Breast epithelium (tissue), 4 donors: ENCODE results near the gene POTEF. TPM values are rescaled to one million over a fixed set of nuclear protein-coding genes. Genes with fewer than 3 reads are reported as not detected.
"Not testable (repeated sequence)": the region's sequence is repeated elsewhere in the genome, so short reads cannot be mapped to it uniquely, and the experiment has no call there.

Experiments
- DNase-seq, 2 donors: peaks; one replicate each; pipeline ENCODE4 v3.0.0-alpha.2; 2019; ENCODE audit warnings: low spot score in 2 of 2
- H3K27ac ChIP-seq, 2 donors: fragments of 200-600 bp; sonication (generic) in 1 of 2; one replicate each; pipeline ENCODE4 v1.5.1; 2016 to 2019; ENCODE audit warnings: mild to moderate bottlenecking in 1 of 2
- H3K27me3 ChIP-seq, 2 donors: fragments of 200-600 bp; sonication (generic) in 1 of 2; one replicate each; pipeline versions ENCODE4 v1.5.1 to v1.6.0; 2017 to 2019; ENCODE audit warnings: control low read depth in 1 of 2, mild to moderate bottlenecking in 1 of 2
- H3K36me3 ChIP-seq: fragments of 200-600 bp; one replicate; pipeline ENCODE4 v1.5.1; 2019
- H3K4me1 ChIP-seq, 2 donors: fragments of 200-600 bp; sonication (generic); one replicate each; pipeline ENCODE4 v1.5.1; 2016 to 2019; ENCODE audit warnings: control low read depth in 1 of 2
- H3K4me3 ChIP-seq, 3 donors: fragments of 200-600 bp; sonication (generic); 1 replicate in 2 of 3; 2 replicates in 1 of 3; pipeline ENCODE4 v1.5.1; 2016 to 2019; ENCODE audit warnings: mild to moderate bottlenecking in 3 of 3, moderate library complexity in 2 of 3
- H3K9me3 ChIP-seq, 2 donors: fragments of 200-600 bp; sonication (generic) in 1 of 2; one replicate each; pipeline ENCODE4 v1.5.1; 2016 to 2019; ENCODE audit warnings: control low read depth in 1 of 2
- POLR2A ChIP-seq: fragments of 450-650 bp; IDR thresholded peaks from one replicate; pipeline ENCODE4 v1.6.1; 2016; ENCODE audit warnings: antibody characterized with exemption, mild to moderate bottlenecking, moderate library complexity
- POLR2AphosphoS5 ChIP-seq, 3 donors: sonication (generic); formaldehyde crosslinking; IDR thresholded peaks; one replicate each; pipeline ENCODE4 v1.6.1; 2017; ENCODE audit warnings: antibody characterized with exemption in 3 of 3
- intact Hi-C: fragments of 100-400 bp; cut with DNase I; formaldehyde crosslinking; loops from one replicate; pipeline ENCODE4 v1.15.1; 2023; ENCODE audit warnings: low total_unique reads
- total RNA-seq, 3 donors: library from RNA; depleted of rRNA; stranded (reverse); fragments of >200 nt; gene quantifications; one replicate each; pipeline ENCODE4 v1.1.0, GENCODE V29; 2016
- TF ChIP-seq, protein P1 (sequence below), 3 donors: fragments of 450-650 bp; IDR thresholded peaks; one replicate each; pipeline ENCODE4 v1.5.1; 2016 to 2017; ENCODE audit warnings: antibody characterized with exemption in 3 of 3, mild to moderate bottlenecking in 3 of 3, moderate library complexity in 3 of 3

Gene POTEF
- 1 to 10 TPM in 2 of 3 donors, not detected in 1; 3.3 to 4.2 TPM for total RNA-seq

DNA sequence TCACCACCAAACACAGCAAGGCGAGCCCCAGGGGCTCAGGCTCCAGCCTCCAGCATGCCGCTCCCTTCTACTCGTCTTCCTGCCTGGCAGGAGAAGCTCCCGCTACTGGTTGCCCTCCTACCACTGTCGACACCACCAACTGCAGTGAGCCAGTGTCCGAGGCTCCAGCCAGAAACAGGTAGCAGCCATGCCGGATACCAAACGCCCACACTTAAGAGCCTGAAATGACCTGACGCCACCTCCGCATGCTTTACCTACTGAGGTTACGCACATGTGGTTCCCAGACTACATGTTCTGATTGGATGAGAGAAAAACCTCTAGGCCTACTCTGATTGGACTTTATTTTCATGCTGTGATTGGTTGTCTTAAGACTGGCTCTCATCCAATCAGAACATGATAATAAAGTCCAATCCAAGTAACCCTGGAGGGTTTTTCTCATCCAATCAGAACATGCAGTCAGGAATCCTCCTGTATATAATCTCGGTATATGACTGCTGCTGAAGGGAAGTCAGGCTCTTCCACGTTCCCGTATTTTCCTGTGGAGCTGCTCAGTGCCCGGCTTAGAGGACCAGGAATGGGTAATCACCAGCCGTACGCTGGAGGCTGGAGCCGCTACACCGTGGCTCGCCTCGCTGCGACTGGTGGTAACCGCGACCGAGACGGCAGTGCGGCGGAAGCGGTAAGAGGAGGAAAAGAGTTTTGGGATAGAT, at the start of gene POTEF:
Gene POTEF, minus strand, starts transcription at position 103 of the 710 bp plus-strand sequence. CDS start 8,707 bp downstream, outside the sequence.
- H3K36me3 ChIP-seq, DNase-seq, H3K4me3 ChIP-seq, H3K9me3 ChIP-seq, intact Hi-C loops, H3K27ac ChIP-seq, H3K27me3 ChIP-seq, H3K4me1 ChIP-seq: not testable (repeated sequence)

DNA sequence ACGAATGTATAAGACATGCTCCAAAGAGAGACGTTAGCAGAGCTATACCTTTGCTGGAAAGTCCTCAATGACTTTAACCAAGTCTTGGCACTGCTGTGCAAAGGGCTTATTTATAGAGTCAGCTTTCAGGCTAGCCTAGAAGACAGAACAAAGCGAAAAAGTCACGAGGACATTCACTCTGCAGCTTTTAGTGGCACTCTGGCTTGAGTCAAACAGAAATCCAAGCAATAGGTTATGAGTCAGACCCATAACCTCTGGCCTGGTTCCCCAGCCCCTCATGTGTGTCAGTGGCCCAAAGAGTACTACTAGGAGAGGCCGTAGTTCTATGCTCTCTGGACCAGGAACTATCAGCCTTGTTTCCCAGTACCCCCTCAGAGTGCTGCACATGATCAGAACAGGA, 45.8 kb upstream of the POTEF start:
- H3K36me3 ChIP-seq, H3K9me3 ChIP-seq, intact Hi-C loops, H3K4me3 ChIP-seq, H3K4me1 ChIP-seq, H3K27me3 ChIP-seq, DNase-seq, H3K27ac ChIP-seq: not testable (repeated sequence)

DNA sequence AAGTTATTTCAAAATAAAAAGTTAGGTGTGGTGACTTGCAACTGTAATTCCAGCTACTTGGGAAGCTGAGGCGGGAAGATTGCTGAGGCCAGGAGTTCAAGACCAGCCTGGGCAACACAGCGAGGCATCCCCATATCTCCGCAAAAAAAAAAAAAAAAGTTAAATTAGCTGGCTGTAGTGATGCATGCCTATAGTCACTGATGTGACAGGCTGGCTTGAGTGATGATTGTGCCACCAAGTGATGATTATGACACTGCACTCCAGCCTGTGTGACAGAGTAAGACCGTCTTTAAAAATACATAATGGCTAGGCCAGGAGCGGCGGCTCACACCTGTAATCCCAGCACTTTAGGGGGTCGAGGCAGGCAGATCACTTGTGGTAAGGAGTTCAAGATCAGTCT, 40.9 kb upstream of the POTEF start:
- TF ChIP-seq POLR2AphosphoS5 (IDR thresholded peaks at IDR 0.05): no peak
- TF ChIP-seq POLR2A: no peak
- TF ChIP-seq, protein P1, sequence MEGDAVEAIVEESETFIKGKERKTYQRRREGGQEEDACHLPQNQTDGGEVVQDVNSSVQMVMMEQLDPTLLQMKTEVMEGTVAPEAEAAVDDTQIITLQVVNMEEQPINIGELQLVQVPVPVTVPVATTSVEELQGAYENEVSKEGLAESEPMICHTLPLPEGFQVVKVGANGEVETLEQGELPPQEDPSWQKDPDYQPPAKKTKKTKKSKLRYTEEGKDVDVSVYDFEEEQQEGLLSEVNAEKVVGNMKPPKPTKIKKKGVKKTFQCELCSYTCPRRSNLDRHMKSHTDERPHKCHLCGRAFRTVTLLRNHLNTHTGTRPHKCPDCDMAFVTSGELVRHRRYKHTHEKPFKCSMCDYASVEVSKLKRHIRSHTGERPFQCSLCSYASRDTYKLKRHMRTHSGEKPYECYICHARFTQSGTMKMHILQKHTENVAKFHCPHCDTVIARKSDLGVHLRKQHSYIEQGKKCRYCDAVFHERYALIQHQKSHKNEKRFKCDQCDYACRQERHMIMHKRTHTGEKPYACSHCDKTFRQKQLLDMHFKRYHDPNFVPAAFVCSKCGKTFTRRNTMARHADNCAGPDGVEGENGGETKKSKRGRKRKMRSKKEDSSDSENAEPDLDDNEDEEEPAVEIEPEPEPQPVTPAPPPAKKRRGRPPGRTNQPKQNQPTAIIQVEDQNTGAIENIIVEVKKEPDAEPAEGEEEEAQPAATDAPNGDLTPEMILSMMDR (IDR thresholded peaks at IDR 0.05): no peak
- Histone ChIP-seq H3K27me3 (no peaks in the 10 kb centered on the region), H3K36me3 (no peaks in the 10 kb centered on the region), H3K9me3 (no peaks in the 10 kb centered on the region), H3K4me1 (no peaks in the 10 kb centered on the region), H3K4me3 (no peak overlapping the region), H3K27ac (no peak overlapping the region)
- intact Hi-C loops: no loop called here
- DNase-seq: no peak

DNA sequence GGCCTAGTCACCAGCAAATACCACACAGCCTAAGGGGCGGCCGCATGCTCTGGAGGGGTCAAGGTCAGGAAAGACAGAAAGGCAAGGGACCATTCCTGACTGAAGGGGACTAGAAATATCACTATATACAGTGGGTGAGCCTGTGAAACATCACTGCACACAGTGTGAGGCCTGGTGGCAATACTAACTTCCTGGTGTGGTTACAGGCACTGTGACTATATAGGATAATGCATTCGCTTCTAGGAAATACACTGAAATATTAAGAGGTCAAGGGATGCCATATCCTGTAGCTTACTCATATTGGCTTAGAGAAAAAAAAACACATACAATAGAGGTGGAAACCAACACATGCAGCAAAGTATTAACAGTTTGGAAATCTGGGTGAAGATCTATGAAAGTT, 40.1 kb upstream of the POTEF start:
- H3K4me1 ChIP-seq, H3K4me3 ChIP-seq, H3K27ac ChIP-seq, H3K36me3 ChIP-seq, H3K9me3 ChIP-seq, intact Hi-C loops, DNase-seq, H3K27me3 ChIP-seq: not testable (repeated sequence)

DNA sequence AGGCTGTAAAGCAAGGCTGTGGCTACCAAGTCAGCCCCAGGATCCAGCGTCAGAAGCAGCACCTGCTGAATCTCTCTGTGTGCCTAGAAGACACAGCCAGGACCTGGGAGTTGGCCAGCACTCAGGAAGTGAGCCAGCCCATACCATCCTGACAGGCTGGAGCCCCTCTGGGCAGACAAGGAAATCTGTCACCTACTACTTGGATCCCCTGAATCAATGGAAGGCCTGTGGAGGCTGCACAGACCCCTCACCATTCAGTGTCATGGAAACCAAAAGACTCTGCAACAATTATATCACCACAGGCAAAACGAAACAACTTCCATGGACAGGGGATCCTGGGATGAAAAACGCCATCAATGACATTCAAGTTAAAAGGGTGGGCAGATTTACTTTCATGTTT, 37.6 kb upstream of the POTEF start:
- H3K27me3 ChIP-seq, H3K9me3 ChIP-seq, H3K4me1 ChIP-seq, DNase-seq, H3K27ac ChIP-seq, H3K36me3 ChIP-seq, H3K4me3 ChIP-seq, intact Hi-C loops: not testable (repeated sequence)

DNA sequence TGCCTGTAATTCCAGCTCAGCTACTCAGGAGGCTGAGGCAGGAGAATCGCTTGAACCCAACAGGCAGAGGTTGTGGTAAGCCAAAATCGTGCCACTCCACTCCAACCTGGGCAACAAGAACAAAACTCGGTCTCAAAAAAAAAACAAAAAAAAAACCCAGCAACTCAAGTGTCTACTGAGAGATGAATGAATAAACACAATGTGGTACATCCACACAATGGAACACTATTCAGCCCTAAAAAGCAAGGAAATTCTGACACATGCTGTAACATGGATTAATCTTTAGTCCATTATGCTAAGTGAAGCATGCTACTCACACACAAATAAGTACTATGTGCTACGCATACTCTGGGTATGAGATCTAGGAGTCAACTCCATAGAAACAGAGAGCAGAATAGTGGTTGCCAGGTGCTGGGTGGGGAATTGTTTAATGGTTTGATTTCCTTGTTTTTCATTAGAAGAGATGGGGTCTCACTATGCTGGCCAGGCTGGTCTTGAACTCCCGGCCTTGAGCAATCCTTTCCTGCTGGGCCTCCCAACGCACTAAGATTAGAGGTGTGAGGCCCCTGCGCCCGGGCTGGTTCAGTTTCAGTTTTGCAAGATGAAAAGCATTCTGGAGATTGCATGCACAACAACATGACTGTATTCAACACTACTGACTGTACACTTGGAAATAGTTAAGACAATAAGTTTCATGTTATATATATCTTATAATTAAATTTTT, 36.4 kb upstream of the POTEF start:
- Histone ChIP-seq H3K9me3 (no peaks in the 10 kb centered on the region), H3K36me3 (no peaks in the 10 kb centered on the region), H3K4me3 (no peak overlapping the region), H3K27ac (no peak overlapping the region), H3K4me1 (no peaks in the 10 kb centered on the region), H3K27me3 (no peaks in the 10 kb centered on the region)
- TF ChIP-seq POLR2A (no peak), POLR2AphosphoS5 (IDR thresholded peaks at IDR 0.05) (no peak)
- TF ChIP-seq, protein P1 (IDR thresholded peaks at IDR 0.05): no peak
- intact Hi-C loops: no loop called here
- no peak for DNase-seq

DNA sequence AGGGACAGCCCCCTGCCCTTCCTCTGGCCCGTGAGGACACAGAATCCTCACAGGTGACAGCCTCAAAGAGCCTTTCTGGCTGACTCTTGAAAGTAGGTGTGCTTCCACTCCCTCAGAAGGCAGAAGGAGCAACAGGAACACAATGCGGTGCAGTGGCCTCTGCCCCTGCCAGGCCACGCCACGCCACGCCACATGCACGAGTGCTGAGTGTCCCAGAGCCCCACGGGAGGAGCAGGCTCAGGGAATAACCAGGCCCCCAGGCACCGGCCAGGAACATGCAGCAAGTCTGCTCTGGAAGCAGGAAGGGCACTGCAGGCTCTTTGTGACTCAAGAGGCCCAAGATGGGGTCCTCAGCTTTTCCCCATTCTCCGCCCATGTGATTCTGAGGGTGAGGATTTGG, 33.9 kb upstream of the POTEF start:
- intact Hi-C loops: no loop called here
- no peak overlapping the region for H3K27ac ChIP-seq
- TF ChIP-seq, protein P1 (IDR thresholded peaks at IDR 0.05): no peak
- TF ChIP-seq POLR2A (no peak), POLR2AphosphoS5 (IDR thresholded peaks at IDR 0.05) (no peak)

DNA sequence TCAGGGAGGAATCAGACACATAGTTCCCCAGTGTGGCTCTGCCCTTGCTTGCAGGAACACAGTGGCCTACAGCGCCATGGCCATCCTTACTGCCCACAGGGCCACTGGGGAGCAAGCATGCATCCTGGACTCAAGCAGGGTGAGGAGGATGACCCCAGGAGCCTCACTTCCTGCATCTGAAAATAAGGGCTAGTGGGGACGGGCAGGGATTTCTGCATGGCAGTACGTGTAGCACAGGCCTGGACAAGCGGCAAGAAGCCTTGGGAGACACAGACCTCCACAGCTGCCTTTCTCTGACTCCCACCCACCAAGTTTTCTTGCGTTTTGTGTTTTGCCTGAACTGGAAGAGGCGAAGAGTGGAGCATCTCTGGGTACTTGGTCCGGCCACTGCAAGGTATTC, 33.5 kb upstream of the POTEF start:
- H3K9me3 ChIP-seq, H3K4me3 ChIP-seq, H3K4me1 ChIP-seq, H3K27ac ChIP-seq, DNase-seq, H3K36me3 ChIP-seq, H3K27me3 ChIP-seq, intact Hi-C loops: not testable (repeated sequence)

More for the DNA sequence above, 33.9 kb upstream of the POTEF start:
- Histone ChIP-seq H3K36me3 (no peaks in the 10 kb centered on the region), H3K4me3 (no peak overlapping the region), H3K9me3 (no peaks in the 10 kb centered on the region), H3K4me1 (no peaks in the 10 kb centered on the region), H3K27me3 (no peaks in the 10 kb centered on the region)
- DNase-seq: no peak

DNA sequence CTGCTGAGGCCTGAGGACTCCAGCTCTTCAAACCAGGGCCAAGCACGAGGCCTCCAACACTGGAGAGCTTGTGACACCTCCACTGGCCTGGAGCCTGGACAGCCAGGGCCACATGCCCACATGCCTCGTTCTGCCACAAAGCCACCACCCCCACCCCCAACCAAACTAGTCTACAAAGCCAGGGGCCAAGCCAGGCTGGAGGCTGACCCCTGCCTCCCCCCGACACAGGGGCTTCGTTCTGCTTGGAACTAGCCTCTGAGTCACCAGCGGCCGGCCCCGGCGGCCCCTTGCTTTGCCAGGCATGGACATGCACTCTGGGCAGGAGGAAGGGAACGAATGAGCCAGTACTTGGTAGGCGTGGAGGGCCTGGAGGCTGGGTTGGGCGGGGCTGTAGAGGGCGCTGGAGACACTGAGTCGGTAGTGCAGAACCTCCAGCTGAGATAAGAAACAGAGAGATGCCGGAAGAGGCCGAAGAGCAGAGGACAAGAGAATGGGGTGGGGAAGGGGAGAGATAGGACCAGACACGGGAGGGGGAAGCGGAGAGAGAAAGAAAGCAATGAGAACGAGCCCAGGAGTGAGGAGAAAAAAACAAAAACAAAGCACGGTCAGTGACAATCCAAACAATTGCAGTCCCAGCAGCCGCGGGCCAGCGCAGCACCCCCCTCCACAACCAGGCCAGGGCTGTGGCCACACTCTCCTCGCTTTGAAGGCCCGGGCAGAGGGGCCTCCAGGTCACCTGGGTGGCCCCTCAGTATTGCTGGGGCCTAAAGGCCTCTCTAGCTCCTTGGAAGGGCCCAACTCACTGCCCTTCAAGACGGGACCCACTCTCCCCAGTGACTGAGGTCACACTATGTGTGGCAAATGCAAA, 32.0 kb upstream of the POTEF start:
- H3K36me3 ChIP-seq, intact Hi-C loops, H3K4me3 ChIP-seq, DNase-seq, H3K27ac ChIP-seq, H3K4me1 ChIP-seq, H3K9me3 ChIP-seq, H3K27me3 ChIP-seq: not testable (repeated sequence)
